Transverse colon (tissue), 4 donors: ENCODE results near the gene SMCR8. TPM values are rescaled to one million over a fixed set of nuclear protein-coding genes. Genes with fewer than 3 reads are reported as not detected.

Experiments used
- DNase-seq: peaks from one replicate; pipeline ENCODE4 v3.0.0-alpha.2; 2019
- H3K27ac ChIP-seq, 4 donors: fragments of 200-600 bp; sonication (generic); 2 replicates each; pipeline ENCODE4 v1.5.1; 2016 to 2018; ENCODE audit warnings: inconsistent platforms in 4 of 4
- H3K27me3 ChIP-seq: fragments of 200-600 bp; sonication (generic); 2 replicates; pipeline ENCODE4 v1.5.1; 2017; ENCODE audit warnings: inconsistent platforms
- H3K36me3 ChIP-seq, 4 donors: fragments of 200-600 bp; sonication (generic); 2 replicates each; pipeline ENCODE4 v1.5.1; 2017 to 2019; ENCODE audit warnings: inconsistent platforms in 4 of 4
- H3K4me1 ChIP-seq, 4 donors: fragments of 200-600 bp; sonication (generic); 2 replicates each; pipeline ENCODE4 v1.5.1; 2017 to 2020; ENCODE audit warnings: inconsistent platforms in 4 of 4
- H3K4me3 ChIP-seq, 4 donors: fragments of 200-600 bp; sonication (generic); 1 replicate in 1 of 4; 2 replicates in 3 of 4; pipeline versions ENCODE4 v1.5.1 to v1.6.1; 2017 to 2019; ENCODE audit warnings: inconsistent platforms in 4 of 4
- H3K9me3 ChIP-seq, 2 donors: fragments of 200-600 bp; sonication (generic); 2 replicates each; pipeline ENCODE4 v1.5.1; 2017 to 2019; ENCODE audit warnings: inconsistent platforms in 2 of 2
- EP300 ChIP-seq: sonication (generic); formaldehyde crosslinking; IDR thresholded peaks from one replicate; pipeline ENCODE4 v1.6.1; 2017; ENCODE audit warnings: antibody characterized with exemption, low read depth
- POLR2A ChIP-seq: fragments of 450-650 bp; IDR thresholded peaks from one replicate; pipeline ENCODE4 v1.6.1; 2016; ENCODE audit warnings: antibody characterized with exemption, mild to moderate bottlenecking, moderate library complexity
- POLR2AphosphoS5 ChIP-seq, 3 donors: sonication (generic); formaldehyde crosslinking; IDR thresholded peaks; one replicate each; pipeline ENCODE4 v1.6.1; 2016; ENCODE audit warnings: antibody characterized with exemption in 3 of 3
- WGBS, 2 donors: methylation state at CpG; one replicate each; pipeline ENCODE4 v1.1.5; 2018; ENCODE audit warnings: low coverage in 1 of 2; 5-methylcytosine and 5-hydroxymethylcytosine counted together
- in situ Hi-C, 4 donors: fragments of 200-750 bp; cut with MboI; loops; one replicate each; pipeline versions ENCODE4 v1.15.0 to v1.15.1; 2017; ENCODE audit warnings: low sequenced_read_pairs in 3 of 4, low pct_ligation_motif_present in 1 of 4, low pct_unique_long_range_greater_than_20kb in 1 of 4
- intact Hi-C: fragments of 100-400 bp; cut with DNase I; formaldehyde crosslinking; loops from one replicate; pipeline ENCODE4 v1.15.1; 2023; ENCODE audit warnings: low total_unique reads
- total RNA-seq, 4 donors: library from RNA; depleted of rRNA; stranded (reverse); fragments of >200 nt; gene quantifications; one replicate each; pipeline ENCODE4 v1.1.0, GENCODE V29; 2016
- TF ChIP-seq, protein P1 (sequence below), 5 experiments: fragments of 200-600 bp in 3 of 5; fragments of 450-650 bp in 2 of 5; sonication (generic) in 3 of 5; IDR thresholded peaks; 1 replicate in 2 of 5; 2 replicates in 3 of 5; pipeline ENCODE4 v1.5.1; 2016 to 2017; ENCODE audit warnings: antibody characterized with exemption in 5 of 5, inconsistent platforms in 3 of 5, mild to moderate bottlenecking in 2 of 5, moderate library complexity in 1 of 5

Gene SMCR8
- total RNA-seq, 4 donors from 2014 or later, result 12.1 to 20.6 (median 19.6) TPM

GRCh38 chr17:18327093-18327492 lies 12.0 kb downstream of the SMCR8 start:
- in situ Hi-C loops, result no loop called here
- Histone ChIP-seq H3K9me3 (no peaks in the 10 kb centered on the region), H3K4me1 (no peaks in the 10 kb centered on the region), H3K27ac (no peak overlapping the region), H3K36me3 (peaks cover 0 to 35% (median 7%) of the 10 kb centered on the region in 4 donors), H3K4me3 (no peak overlapping the region), H3K27me3 (no peaks in the 10 kb centered on the region)
- intact Hi-C loops, result no loop called here
- 70% methylated on average over 2 of the region's 2 CpGs; no CpG with 5 or more reads in 1 of the 2 donors for WGBS, 2 donors
- no peak for TF ChIP-seq POLR2AphosphoS5 (IDR thresholded peaks at IDR 0.05)
- TF ChIP-seq, protein P1, sequence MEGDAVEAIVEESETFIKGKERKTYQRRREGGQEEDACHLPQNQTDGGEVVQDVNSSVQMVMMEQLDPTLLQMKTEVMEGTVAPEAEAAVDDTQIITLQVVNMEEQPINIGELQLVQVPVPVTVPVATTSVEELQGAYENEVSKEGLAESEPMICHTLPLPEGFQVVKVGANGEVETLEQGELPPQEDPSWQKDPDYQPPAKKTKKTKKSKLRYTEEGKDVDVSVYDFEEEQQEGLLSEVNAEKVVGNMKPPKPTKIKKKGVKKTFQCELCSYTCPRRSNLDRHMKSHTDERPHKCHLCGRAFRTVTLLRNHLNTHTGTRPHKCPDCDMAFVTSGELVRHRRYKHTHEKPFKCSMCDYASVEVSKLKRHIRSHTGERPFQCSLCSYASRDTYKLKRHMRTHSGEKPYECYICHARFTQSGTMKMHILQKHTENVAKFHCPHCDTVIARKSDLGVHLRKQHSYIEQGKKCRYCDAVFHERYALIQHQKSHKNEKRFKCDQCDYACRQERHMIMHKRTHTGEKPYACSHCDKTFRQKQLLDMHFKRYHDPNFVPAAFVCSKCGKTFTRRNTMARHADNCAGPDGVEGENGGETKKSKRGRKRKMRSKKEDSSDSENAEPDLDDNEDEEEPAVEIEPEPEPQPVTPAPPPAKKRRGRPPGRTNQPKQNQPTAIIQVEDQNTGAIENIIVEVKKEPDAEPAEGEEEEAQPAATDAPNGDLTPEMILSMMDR (IDR thresholded peaks at IDR 0.05), result no peak
- TF ChIP-seq POLR2A, result no peak
- TF ChIP-seq EP300, result no peak
- no peak for DNase-seq

- 90 to 94% methylated on average over 10 of the region's 10 CpGs for WGBS, 2 donors
- intact Hi-C loops, result no loop called here
- TF ChIP-seq POLR2AphosphoS5 (IDR thresholded peaks at IDR 0.05) (no peak), EP300 (no peak), POLR2A (no peak)
- TF ChIP-seq, protein P1 (IDR thresholded peaks at IDR 0.05), result no peak
- Histone ChIP-seq H3K27ac (no peak overlapping the region), H3K27me3 (no peaks in the 10 kb centered on the region), H3K36me3 (peaks cover 0 to 34% (median 7%) of the 10 kb centered on the region in 4 donors), H3K4me3 (no peak overlapping the region), H3K9me3 (no peaks in the 10 kb centered on the region), H3K4me1 (no peaks in the 10 kb centered on the region)
- DNase-seq, result no peak
- in situ Hi-C loops, result no loop called here
Observed at GRCh38 chr17:18327556-18327955, 12.5 kb downstream of the SMCR8 start.

GRCh38 chr17:18328643-18329204 lies 13.6 kb downstream of the SMCR8 start:
- 92% methylated on average over 9 of the region's 9 CpGs; no CpG with 5 or more reads in 1 of the 2 donors for WGBS, 2 donors
- Histone ChIP-seq H3K27ac (no peak overlapping the region), H3K4me1 (no peaks in the 10 kb centered on the region), H3K27me3 (no peaks in the 10 kb centered on the region), H3K4me3 (no peak overlapping the region), H3K9me3 (no peaks in the 10 kb centered on the region), H3K36me3 (peaks cover 0 to 22% (median 0%) of the 10 kb centered on the region in 4 donors)
- intact Hi-C loops (loop anchor here (2.0 kb wide), 1 partner anchor 46 kb away; no protein-coding TSS in a partner anchor), in situ Hi-C loops (no loop called here)
- TF ChIP-seq EP300 (no peak), POLR2A (no peak), POLR2AphosphoS5 (IDR thresholded peaks at IDR 0.05) (no peak)
- TF ChIP-seq, protein P1 (IDR thresholded peaks at IDR 0.05), result no peak
- DNase-seq, result no peak

DNA sequence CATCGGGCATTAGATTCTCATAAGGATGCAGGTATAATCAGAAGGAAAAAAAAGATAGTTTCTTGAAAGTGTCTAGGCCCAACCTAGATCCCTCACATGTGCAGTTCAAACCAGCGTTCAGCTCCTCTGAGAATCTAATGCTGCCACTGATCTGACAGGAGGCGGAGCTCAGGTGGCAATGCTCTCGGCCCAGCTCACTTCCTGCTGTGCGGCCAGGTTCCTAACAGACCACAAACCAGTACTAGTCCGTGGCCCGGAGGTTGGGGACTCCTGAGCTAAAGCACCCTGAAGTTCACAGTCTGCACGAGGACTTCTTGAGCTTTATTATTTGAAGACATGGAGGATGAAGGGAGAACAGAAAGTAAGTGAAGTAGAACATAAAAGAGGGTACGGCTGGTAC lies 16.8 kb downstream of the SMCR8 start:
- TF ChIP-seq EP300 (no peak), POLR2AphosphoS5 (IDR thresholded peaks at IDR 0.05) (no peak), POLR2A (no peak)
- TF ChIP-seq, protein P1 (IDR thresholded peaks at IDR 0.05), result no peak
- intact Hi-C loops, result no loop called here
- Histone ChIP-seq H3K36me3 (peaks cover 0 to 23% (median 0%) of the 10 kb centered on the region in 4 donors), H3K9me3 (no peaks in the 10 kb centered on the region), H3K27ac (no peak overlapping the region), H3K4me3 (no peak overlapping the region), H3K4me1 (no peaks in the 10 kb centered on the region), H3K27me3 (no peaks in the 10 kb centered on the region)
- 74 to 97% methylated on average over 6 to 9 of the region's 9 CpGs for WGBS, 2 donors
- peak; percentile 19 for DNase-seq
- in situ Hi-C loops, result no loop called here
